ENCODE results near the gene PFKM.
"Not testable (repeated sequence)": the region's sequence is repeated elsewhere in the genome, so short reads cannot be mapped to it uniquely, and the experiment has no call there.

PFKM gene

DNA sequence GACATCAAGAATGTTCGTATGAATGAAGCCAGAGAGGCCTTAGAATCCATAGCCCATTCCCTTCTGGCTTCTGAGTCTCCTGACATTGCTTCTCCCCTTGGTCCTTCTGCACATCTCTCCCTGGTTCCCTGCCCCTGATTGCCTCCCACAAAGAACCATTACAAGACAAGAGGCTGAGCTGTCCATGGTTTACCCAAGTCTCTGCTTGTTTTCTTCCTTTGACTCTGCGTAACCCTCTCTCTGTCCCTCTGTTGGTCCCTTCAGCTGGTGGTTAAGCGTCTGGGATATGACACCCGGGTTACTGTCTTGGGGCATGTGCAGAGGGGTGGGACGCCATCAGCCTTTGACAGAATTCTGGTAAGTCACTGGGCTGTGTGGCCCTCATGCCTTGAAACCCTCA, 15.9 kb downstream of the PFKM start:
- Histone ChIP-seq H3K4me1 (ENCODE audit: control insufficient read depth, insufficient read depth, low read length) (no peaks in the 10 kb centered on the region), H3K36me3 (ENCODE audit: control insufficient read depth, insufficient read depth, low read length) (peaks cover 55% of the 10 kb centered on the region)

DNA sequence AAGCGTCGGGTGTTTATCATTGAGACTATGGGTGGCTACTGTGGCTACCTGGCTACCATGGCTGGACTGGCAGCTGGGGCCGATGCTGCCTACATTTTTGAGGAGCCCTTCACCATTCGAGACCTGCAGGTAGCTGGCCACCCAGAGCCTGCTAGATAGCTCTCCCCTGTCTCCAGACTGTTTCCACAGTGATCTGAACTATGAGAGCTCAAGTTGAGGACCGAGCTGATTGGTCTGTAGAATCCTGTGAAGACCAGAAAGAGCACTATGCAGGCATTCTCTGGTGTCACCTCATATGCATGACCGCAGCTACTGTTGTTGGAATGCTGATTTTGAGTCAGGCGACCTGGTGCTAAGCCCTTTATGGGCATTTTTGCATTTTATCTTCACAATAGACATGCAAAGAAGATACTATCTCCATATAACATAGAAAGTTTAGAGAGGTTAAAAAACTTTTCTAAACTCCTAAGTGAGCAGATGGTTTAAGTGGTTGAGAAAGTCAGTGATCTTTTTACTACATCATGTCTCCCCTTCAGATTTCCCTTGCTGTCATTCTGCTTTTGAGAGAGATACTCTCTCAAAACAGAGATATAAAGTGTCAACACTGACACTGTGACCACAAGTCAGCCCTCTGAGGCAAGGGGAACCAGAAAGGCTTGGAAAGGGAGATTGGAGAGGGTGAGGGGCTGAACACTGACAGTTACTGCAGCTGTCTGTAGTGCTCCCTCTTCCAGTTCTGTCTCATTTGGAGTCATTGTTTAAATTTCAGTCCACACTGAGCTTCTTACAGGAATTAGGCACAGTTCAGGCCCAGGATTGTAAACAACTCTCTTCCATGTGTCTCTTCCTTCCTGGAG, 23.9 kb downstream of the PFKM start:
- Histone ChIP-seq H3K4me3 (ENCODE audit: low read depth, low read length) (no peak overlapping the region), H3K36me3 (ENCODE audit: control insufficient read depth, insufficient read depth, low read length) (peaks cover 38% of the 10 kb centered on the region), H3K9ac (ENCODE audit: low read depth, low read length) (peak overlapping the region; percentile 24), H3K9me3 (ENCODE audit: control insufficient read depth, insufficient read depth, low read length) (no peaks in the 10 kb centered on the region), H3K27me3 (ENCODE audit: control insufficient read depth, insufficient read depth, low read length) (no peaks in the 10 kb centered on the region), H3K4me1 (ENCODE audit: control insufficient read depth, insufficient read depth, low read length) (peaks cover 15% of the 10 kb centered on the region)

More for the DNA sequence above, 15.9 kb downstream of the PFKM start:
- H3K4me3 ChIP-seq (ENCODE audit: low read depth, low read length), result no peak overlapping the region
- no peak overlapping the region for H3K9ac ChIP-seq (ENCODE audit: low read depth, low read length)
- no peaks in the 10 kb centered on the region for H3K9me3 ChIP-seq (ENCODE audit: control insufficient read depth, insufficient read depth, low read length)
- no peaks in the 10 kb centered on the region for H3K27me3 ChIP-seq (ENCODE audit: control insufficient read depth, insufficient read depth, low read length)

DNA sequence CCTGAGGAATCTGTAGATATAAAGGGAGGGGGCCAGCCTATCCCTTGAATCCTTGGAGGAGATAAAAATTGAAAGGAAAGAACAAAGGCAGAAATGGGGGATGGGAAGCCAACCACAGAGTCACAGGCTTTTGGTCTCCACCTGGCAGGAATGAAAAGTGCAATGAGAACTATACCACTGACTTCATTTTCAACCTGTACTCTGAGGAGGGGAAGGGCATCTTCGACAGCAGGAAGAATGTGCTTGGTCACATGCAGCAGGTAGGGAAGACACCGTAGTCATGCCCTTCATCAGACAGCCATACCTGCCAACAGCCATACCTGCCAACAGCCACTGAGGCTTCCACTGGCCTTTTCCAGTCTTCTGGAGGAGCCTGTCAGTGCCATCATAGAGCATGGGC, 24.7 kb downstream of the PFKM start:
- no peaks in the 10 kb centered on the region for H3K9me3 ChIP-seq (ENCODE audit: control insufficient read depth, insufficient read depth, low read length)
- no peak overlapping the region for H3K9ac ChIP-seq (ENCODE audit: low read depth, low read length)
- peaks cover 15% of the 10 kb centered on the region for H3K4me1 ChIP-seq (ENCODE audit: control insufficient read depth, insufficient read depth, low read length)
- no peaks in the 10 kb centered on the region for H3K27me3 ChIP-seq (ENCODE audit: control insufficient read depth, insufficient read depth, low read length)
- no peak overlapping the region for H3K4me3 ChIP-seq (ENCODE audit: low read depth, low read length)
- H3K36me3 ChIP-seq (ENCODE audit: control insufficient read depth, insufficient read depth, low read length), result peaks cover 38% of the 10 kb centered on the region

DNA sequence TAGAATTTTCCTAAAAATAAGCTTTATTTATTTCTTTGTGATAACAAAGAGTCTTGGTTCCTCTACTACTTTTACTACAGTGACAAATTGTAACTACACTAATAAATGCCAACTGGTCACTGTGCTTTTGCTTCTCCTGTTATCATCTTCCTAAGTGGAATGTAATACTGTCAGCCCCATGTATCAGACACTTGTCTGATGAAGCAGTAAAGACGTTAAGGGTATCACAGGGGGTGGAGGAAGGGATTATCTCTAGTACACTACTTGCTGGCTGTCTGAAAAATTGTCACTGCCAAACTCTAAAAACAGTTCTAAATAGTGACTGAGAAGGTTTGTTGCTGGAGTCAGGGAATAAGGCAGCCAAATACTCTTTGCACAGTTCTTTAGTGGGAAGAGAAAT, 26.8 kb downstream of the PFKM start:
- H3K4me1 ChIP-seq (ENCODE audit: control insufficient read depth, insufficient read depth, low read length), result peaks cover 15% of the 10 kb centered on the region
- peaks cover 28% of the 10 kb centered on the region for H3K36me3 ChIP-seq (ENCODE audit: control insufficient read depth, insufficient read depth, low read length)
- H3K27me3 ChIP-seq (ENCODE audit: control insufficient read depth, insufficient read depth, low read length), result no peaks in the 10 kb centered on the region
- no peak overlapping the region for H3K9ac ChIP-seq (ENCODE audit: low read depth, low read length)
- no peaks in the 10 kb centered on the region for H3K9me3 ChIP-seq (ENCODE audit: control insufficient read depth, insufficient read depth, low read length)
- no peak overlapping the region for H3K4me3 ChIP-seq (ENCODE audit: low read depth, low read length)

DNA sequence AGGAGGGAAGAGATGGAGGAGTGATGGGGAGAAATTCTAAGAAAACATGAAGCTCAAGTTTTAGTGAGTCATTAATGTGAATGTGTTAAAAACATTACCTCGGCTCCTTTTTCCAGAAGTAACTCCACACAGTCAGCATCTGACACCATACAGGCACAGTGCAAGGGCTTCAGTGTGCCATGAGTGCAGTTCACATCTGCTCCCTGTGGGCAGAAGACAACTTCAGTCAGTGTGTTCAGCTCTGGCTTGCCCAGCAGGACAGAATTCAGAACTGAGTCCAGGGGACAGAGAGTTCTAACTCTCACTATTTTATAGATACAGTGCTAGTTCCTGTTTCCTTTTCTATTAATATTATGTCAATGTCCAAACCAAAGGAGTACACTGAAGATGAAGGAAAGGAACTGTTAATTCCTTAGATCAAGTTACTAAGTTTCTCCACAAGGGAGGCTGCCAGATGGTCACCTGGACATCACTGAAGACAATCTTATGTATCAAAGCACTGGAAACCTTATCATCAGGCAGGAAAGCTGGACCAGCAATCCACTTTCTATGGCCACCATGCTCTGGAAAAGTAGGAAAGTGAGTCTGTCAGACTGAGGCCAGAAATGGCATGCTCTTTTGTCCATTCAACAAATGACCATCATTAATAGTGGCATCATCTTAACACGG, 32.1 kb downstream of the PFKM start:
- H3K4me1 ChIP-seq (ENCODE audit: control insufficient read depth, insufficient read depth, low read length), result no peaks in the 10 kb centered on the region
- peaks cover 7% of the 10 kb centered on the region for H3K36me3 ChIP-seq (ENCODE audit: control insufficient read depth, insufficient read depth, low read length)
- H3K9me3 ChIP-seq (ENCODE audit: control insufficient read depth, insufficient read depth, low read length), result no peaks in the 10 kb centered on the region
- no peaks in the 10 kb centered on the region for H3K27me3 ChIP-seq (ENCODE audit: control insufficient read depth, insufficient read depth, low read length)
- H3K4me3 ChIP-seq (ENCODE audit: low read depth, low read length), result no peak overlapping the region
- no peak overlapping the region for H3K9ac ChIP-seq (ENCODE audit: low read depth, low read length)

DNA sequence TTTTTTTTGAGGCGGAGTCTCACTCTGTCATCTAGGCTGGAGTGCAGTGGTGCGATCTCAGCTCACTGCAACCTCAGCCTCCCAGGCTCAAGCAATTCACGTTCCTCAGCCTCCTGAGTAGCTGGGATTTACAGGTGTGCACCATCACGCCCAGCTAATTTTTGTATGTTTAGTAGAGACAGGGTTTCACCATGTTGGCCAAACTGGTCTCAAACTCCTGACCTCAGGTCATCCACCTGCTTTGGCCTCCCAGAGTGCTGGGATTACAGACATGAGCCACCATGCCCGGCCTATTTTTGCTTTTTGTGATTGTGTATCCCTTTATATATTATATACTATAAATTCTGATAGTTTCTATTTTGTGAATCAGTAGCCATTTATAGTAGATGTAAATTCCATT, 36.6 kb downstream of the PFKM start:
- H3K27me3 ChIP-seq (ENCODE audit: control insufficient read depth, insufficient read depth, low read length); H3K9ac ChIP-seq (ENCODE audit: low read depth, low read length); H3K4me3 ChIP-seq (ENCODE audit: low read depth, low read length): not testable (repeated sequence)

DNA sequence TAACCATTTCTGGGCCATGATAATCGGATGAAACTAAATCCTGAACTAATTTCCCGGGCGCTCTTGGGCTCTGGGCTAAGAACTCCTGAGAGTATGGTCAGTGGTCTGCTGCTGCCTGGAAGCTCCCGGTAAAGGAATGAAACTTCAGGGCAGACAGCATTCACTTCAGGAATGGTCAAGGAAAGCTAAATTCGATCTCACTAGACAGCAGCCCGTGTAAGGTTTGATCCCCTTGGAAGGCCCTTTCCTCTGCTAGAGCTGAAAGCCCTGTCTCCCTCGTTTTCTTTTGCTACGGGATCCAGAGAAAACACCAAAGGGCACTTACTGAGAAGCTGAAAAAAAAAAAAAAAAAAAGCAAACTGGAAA, 37.5 kb downstream of the PFKM start:
- H3K9ac ChIP-seq (ENCODE audit: low read depth, low read length), result no peak overlapping the region
- H3K27me3 ChIP-seq (ENCODE audit: control insufficient read depth, insufficient read depth, low read length), result no peaks in the 10 kb centered on the region
- no peaks in the 10 kb centered on the region for H3K4me1 ChIP-seq (ENCODE audit: control insufficient read depth, insufficient read depth, low read length)
- H3K36me3 ChIP-seq (ENCODE audit: control insufficient read depth, insufficient read depth, low read length), result no peaks in the 10 kb centered on the region
- H3K4me3 ChIP-seq (ENCODE audit: low read depth, low read length), result peak overlapping the region; percentile 98
- no peaks in the 10 kb centered on the region for H3K9me3 ChIP-seq (ENCODE audit: control insufficient read depth, insufficient read depth, low read length)

More for the DNA sequence above, 36.6 kb downstream of the PFKM start:
- H3K9me3 ChIP-seq (ENCODE audit: control insufficient read depth, insufficient read depth, low read length); H3K4me1 ChIP-seq (ENCODE audit: control insufficient read depth, insufficient read depth, low read length); H3K36me3 ChIP-seq (ENCODE audit: control insufficient read depth, insufficient read depth, low read length): not testable (repeated sequence)

DNA sequence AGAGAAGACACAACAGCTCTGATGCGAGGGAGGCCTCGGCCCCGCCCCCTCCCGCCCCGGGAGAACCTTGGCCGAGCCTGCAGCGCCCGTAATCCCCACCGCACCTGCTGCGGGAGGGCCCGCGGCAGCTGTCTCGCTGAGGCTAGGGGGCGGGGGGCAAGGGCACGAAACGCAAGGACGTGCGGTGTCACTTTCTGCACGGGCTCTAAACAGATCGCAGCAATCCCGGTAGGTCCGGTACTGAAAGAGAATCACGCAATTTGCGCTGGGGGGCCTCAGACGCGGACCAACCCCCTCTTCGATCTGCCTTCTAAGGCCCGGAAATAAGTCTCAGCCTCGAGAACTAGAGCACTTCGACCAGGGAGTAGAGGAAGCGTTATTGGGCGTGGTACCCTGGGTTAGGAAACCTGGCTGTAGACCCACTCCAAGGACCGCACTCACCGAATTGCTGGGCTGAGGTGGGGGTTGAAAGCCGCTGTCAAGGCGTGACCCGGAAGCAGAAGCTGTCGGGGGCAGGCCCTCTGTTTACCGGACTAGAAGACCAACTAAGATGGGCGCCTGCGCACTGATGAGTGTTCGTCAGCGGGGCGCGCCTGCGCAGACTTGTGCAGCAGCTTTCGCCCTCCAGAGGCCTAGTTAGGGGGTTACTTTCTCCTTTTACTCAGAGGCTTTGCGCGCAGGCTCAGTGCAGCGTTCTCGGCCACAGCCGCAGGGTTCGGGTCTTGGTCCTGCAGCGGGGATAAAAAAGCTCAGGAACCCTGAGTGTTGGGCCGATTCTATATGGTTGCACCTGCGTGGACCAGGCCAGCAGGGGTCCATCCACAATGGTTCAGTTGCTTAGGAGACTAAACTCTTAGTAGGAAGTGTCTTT, 38.1 kb downstream of the PFKM start, which contains the start of gene ASB8:
Gene ASB8, minus strand, starts transcription at position 498 of the 871 bp plus-strand sequence. CDS start 4,019 bp downstream, outside the sequence.
- H3K36me3 ChIP-seq (ENCODE audit: control insufficient read depth, insufficient read depth, low read length), result no peaks in the 10 kb centered on the region
- no peaks in the 10 kb centered on the region for H3K27me3 ChIP-seq (ENCODE audit: control insufficient read depth, insufficient read depth, low read length)
- peak within 1 kb of the TSS; percentile 98 for H3K4me3 ChIP-seq (ENCODE audit: low read depth, low read length)
- H3K9ac ChIP-seq (ENCODE audit: low read depth, low read length), result peak within 1 kb of the TSS; percentile 51
- no peaks in the 10 kb centered on the region for H3K9me3 ChIP-seq (ENCODE audit: control insufficient read depth, insufficient read depth, low read length)
- H3K4me1 ChIP-seq (ENCODE audit: control insufficient read depth, insufficient read depth, low read length), result no peaks in the 10 kb centered on the region

DNA sequence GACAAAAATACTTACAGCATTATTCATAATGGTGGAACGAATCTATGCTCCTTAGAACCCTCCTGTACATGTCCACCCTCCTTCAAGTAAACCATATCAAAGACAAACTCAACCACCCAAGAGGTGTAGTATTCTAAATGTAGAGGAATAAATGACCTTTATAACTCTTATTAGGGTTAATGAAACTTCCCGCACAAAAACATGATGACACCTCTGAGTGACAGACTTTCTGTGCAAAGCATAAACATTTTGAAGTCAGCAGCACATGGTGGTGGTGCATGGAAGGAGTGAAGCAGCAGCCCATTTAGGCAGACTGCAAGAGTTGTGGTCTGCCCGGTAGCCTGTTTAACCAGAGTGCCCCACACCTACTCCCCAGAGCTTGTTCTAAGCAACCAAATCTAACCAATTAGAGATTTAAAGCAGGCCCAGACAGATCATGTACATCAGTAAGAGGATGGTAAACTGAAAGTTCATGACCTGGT, 38.8 kb downstream of the PFKM start:
- Histone ChIP-seq H3K36me3 (ENCODE audit: control insufficient read depth, insufficient read depth, low read length) (no peaks in the 10 kb centered on the region), H3K27me3 (ENCODE audit: control insufficient read depth, insufficient read depth, low read length) (no peaks in the 10 kb centered on the region), H3K4me1 (ENCODE audit: control insufficient read depth, insufficient read depth, low read length) (no peaks in the 10 kb centered on the region), H3K4me3 (ENCODE audit: low read depth, low read length) (peak overlapping the region; percentile 98), H3K9ac (ENCODE audit: low read depth, low read length) (peak overlapping the region; percentile 51), H3K9me3 (ENCODE audit: control insufficient read depth, insufficient read depth, low read length) (no peaks in the 10 kb centered on the region)

DNA sequence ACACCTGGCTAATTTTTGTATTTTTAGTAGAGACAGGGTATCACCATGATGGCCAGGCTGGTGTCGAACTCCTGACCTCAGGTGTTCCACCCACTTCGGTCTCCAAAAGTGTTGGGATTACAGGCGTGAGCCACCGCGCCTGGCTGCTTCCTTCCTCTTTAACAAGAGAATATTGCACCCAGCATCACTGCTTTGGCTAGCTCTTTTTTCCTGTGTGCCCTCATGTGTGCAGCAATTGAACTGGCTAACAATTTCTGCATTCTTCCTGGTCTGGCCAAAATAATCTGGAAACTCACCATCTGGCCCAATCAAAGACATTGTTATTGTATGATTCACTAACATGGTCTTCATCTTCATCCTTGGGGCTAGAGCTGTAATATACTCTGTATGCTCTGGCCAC, 40.9 kb downstream of the PFKM start:
- no peaks in the 10 kb centered on the region for H3K27me3 ChIP-seq (ENCODE audit: control insufficient read depth, insufficient read depth, low read length)
- H3K4me3 ChIP-seq (ENCODE audit: low read depth, low read length), result no peak overlapping the region
- no peaks in the 10 kb centered on the region for H3K4me1 ChIP-seq (ENCODE audit: control insufficient read depth, insufficient read depth, low read length)
- H3K9me3 ChIP-seq (ENCODE audit: control insufficient read depth, insufficient read depth, low read length), result no peaks in the 10 kb centered on the region
- H3K36me3 ChIP-seq (ENCODE audit: control insufficient read depth, insufficient read depth, low read length), result no peaks in the 10 kb centered on the region
- no peak overlapping the region for H3K9ac ChIP-seq (ENCODE audit: low read depth, low read length)

DNA sequence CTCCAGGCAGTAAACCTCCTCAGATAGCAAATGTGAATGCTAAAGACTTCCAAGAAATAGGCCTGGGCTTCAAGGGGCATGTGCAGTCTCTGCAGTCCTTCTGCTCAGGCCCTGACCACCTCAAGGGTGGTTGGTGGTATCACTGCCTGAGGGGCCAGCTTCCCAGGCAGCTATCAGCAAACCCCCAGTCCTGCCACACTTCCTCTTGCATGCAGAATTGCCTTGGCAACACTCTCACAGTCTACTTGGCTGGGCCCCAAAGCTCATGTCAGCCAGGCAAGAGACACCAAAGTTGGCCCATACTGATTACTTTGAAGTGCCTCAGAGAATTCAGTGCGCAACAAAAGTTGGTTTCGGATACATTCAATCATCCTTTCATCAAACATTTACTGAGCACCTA, 41.6 kb downstream of the PFKM start:
- no peak overlapping the region for H3K4me3 ChIP-seq (ENCODE audit: low read depth, low read length)
- no peaks in the 10 kb centered on the region for H3K4me1 ChIP-seq (ENCODE audit: control insufficient read depth, insufficient read depth, low read length)
- no peaks in the 10 kb centered on the region for H3K36me3 ChIP-seq (ENCODE audit: control insufficient read depth, insufficient read depth, low read length)
- no peaks in the 10 kb centered on the region for H3K9me3 ChIP-seq (ENCODE audit: control insufficient read depth, insufficient read depth, low read length)
- H3K9ac ChIP-seq (ENCODE audit: low read depth, low read length), result no peak overlapping the region
- H3K27me3 ChIP-seq (ENCODE audit: control insufficient read depth, insufficient read depth, low read length), result no peaks in the 10 kb centered on the region
